ENCODE data around the gene TBX4.

TBX4 gene

DNA sequence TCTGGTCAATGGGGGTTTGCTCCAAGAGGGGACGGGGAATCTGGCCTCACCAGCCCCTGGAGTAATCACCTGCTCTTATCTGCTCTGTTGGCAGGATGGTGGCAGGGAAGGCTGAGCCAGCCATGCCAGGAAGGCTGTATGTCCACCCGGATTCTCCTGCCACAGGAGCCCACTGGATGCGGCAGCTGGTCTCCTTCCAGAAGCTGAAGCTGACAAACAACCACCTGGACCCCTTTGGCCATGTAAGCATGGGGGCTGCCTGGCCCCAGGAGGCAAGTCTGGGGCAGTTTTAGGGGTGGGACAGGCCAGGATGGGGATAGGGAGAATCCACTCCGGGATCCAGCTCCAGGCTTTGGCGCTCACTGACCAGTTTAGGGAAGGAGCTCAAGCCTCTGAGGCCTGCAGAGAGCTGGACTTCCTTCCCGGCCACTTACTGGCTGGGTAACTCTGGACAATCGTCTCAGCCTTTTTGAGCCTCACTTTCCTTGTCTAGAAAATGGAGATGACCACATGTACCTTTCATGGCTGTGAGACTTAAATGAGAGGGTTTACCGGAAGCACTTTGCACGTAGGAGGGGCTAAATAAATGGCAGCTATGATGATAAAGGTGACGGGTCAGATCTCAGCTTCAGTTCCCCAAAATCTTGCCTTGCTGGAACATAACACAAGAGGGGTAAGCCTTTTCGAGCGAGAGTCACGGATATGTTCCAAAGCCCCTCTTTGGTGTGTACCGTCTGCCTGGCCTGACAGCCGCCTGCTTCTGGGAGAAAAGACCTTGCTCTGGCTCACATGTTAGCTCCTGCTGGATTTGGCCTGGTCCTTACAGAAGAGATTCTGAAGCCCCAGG, 15.4 kb downstream of the TBX4 start:
- peak; percentile 63 for DNase-seq

DNA sequence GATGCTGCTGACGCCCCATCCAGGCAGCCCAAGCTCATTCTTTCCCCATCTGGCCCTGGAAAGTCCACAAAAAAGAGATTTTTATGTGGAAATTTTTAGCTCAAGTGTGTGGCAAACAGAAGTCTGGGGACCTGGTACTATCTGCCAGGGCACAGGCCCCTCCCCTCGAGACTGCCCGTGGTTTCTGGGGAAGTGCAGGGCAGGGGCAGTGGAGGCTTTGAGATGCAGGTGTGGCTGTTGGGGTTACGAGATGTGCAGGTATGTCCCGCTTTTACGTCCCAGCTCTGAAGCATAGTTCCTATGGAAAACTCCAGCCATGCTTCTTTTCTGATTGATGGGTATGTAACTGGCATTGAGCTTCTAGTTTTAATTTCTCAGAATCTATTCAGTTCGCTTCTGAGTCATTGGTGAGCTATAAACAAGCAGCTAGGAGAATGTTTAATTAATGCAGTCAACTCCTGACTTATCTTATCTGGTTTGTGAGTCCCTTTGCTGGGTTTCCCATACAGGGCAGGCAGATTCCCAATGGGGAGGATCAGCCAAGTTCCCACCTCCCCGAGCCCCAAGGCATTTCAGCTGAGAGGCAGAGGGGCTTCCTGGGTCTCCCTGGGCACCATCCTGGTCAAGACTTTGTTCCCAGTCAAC, 16.2 kb downstream of the TBX4 start:
- peak; percentile 17 for DNase-seq

DNA sequence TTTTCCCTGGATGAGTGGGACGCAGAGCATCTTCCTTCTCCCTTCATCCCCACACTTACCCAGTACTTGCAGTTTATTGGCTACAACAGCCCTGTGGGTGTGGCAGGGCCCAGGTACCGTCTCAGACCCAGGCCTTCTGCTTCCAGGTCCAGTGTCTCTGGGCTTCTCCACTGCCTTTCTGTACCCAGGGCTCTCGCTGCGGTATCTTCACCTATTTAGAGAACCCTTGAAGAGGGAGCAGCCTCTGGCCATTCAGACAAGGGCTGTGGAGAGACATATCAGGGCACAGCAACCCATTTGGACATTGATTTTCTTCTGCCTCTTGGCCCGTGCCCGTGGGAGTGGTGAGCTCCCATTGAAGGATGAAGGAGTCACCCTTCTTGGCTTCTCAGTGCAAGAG, 17.3 kb downstream of the TBX4 start:
- peak; percentile 1 for DNase-seq

DNA sequence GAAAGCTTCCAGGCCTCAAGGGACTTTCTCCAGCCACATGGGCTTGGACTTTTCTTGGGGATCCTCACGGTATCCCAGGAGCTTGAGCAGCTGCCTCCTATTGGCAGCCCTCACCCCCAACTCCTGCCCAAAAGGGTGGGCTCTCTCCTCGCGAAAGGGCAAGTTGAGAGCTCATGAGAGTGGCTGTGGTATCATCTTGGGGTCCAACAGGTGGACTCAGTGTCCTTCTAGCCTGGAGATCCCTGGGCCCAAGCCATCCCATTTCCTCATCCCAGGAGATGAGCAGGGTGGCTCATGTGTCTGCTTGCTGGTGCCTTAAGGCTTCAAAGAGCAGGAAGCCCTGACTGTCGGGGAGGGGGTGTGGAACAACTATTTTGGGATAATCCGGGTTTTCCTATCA, 17.7 kb downstream of the TBX4 start:
- DNase-seq = peak; percentile 17

DNA sequence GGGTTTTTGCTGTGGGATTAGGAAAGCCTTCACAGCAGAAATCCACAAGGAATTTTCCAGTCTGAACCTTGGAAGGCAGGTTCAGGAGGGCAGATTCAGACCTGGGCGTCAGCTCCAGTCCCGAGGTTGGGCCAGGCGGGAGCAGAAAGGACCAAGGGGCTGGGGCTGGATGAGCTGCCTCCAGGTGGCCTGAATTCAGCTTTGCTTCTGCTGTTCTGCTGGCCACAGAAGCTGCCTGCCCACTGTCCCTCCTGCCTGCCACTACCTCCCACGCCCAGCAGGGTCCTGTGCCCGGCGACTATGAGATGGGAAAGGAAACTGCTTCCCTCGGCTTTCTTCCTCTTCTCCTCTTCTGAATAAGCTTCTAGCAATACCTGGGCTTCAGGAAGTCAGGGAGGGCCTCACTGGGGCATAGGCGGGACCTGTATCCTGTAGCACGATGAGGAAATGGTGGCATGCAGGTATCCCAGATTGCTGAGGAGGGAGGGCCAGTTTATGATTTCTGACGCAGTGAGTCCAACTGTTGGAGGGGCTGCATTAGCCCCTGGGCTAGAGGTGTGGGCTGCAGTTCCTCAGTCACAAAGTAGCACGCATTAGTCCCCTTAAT, 18.4 kb downstream of the TBX4 start:
- DNase-seq = peak; percentile 11

DNA sequence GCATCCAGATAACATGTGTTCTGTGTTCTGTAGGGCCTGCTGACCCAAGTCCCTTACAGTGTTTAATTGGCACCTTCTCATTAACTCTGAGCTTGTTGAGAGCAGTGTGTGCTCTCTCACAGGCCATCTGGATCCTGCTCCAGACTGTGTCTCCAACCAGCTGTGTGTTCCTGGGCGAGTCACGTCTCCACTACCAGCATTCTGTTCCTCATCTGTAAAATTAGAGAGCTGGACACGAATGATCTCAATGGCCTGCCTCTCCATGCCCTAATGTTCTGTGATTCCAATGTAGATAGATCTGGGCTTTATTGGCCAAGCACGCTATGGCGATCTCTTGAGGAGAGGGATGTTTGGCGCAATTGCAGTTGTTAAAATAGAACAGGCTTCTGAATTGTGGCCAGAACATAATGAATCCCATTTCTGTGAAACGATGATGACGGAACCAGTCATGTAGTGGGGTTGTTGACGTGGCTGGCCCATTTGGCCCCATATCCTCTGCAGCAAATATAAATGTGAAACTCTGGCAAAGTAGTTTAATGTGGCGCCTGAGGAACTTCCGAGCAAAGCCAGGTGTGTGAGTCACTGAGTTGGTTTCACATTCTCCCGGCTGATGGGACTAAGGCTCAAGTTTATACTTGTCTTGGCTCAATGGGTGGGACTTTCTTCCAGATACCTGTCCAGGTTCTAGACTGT, 22.2 kb downstream of the TBX4 start:
- peak; percentile 74 for DNase-seq

DNA sequence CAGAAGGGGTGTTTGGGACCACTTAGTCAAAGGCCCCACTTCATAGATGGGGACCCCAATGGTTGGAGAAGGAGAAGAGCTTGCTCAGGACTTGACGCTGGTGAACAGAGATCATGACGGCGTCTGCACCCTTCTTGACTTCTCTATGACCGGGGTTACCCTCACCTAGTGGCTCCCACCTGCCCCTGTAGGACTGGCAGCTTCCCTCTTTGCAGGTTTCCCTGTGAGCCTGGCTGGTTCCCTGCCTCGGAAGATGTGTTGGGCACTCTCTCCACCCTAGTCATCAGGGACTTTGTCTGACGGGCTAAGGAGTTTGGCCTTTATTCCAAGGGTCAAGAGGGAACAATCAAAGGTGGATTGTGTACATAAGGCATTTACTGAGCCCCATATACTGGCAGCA, 22.7 kb downstream of the TBX4 start:
- no peak for DNase-seq

DNA sequence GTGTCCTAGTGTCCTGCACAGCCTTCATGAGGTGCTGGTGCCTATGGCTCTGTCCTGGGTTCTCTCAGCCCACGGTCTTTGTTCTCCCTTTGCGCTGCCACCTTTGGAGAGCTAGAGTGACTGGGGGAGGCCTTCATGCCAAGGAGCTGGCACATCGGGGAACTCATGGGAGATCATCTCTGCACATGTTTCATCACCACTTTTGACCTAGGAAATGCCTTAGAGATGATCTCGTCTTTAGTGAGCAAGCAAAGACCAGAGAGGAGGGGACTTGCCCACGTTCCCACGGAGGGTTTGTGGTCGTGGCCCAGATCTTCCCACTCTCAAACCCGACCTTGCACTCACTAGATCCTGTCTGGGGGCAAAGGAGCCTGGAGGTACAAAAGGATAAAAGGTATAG, 23.5 kb downstream of the TBX4 start:
- no peak for DNase-seq

DNA sequence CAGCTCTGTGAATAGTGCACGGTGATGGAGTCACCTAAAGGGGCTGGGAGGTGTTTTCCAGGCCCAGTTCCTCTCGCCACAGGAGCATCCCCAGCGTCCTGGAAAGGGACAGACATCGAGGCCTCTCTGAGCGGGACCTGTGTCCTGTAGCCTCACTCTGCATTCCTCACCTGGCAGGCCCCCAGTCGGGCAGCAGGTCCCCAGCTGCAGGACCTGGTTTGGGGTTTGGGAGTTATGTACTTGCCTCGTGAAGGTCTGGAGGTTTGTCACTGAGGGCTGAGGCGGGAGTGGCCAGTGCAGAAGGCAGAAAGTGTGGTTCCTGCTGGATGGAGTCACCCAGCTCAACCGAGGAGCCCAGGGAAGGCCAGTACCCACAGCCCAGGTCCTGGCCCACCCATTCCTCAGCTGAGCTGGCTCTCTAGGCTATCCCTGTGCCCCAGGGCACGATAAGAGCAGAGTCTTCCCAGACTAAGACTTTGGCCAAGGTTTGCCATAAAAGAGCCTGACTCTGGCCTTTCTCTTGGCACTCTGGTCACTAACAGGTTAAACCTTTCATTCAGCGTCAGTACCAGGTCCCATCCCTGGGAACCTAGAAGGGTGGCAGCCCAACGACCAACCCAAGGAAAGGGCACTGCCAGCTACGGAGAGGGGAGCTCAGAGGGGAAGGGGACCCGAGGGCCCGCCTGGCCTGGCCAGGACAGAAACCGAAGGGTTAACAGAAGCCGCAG, 24.4 kb downstream of the TBX4 start:
- DNase-seq = peak; percentile 31

DNA sequence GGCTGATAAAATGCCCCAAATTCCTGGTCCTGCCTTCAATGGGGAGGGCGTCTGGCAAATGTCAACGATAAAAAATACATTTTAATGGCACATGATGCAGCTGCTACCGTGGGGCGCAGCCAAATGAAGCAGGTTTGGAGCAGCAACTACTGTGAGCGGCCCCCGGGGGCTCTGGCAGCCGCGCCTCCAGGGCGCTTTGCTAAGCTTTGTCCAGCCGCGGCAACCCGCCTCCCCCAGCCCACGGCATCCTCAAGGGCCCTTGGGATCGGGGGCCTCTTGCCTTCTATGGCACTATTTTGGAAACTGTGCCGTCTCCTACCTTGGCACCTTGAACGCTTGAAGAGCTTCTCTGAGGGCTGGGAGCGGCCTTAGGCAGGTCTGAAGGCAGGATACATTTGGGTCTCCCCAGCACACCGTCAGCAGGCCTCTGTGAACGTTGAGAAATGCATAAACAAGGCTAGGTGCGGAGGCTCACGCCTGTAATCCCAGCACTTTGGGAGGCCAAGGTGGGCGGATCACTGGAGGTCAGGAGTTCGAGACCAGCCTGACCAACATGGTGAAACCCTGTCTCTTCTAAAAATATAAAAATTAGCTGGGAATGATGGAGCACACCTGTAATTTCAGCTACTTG, 25.1 kb downstream of the TBX4 start:
- peak; percentile 40 for DNase-seq

DNA sequence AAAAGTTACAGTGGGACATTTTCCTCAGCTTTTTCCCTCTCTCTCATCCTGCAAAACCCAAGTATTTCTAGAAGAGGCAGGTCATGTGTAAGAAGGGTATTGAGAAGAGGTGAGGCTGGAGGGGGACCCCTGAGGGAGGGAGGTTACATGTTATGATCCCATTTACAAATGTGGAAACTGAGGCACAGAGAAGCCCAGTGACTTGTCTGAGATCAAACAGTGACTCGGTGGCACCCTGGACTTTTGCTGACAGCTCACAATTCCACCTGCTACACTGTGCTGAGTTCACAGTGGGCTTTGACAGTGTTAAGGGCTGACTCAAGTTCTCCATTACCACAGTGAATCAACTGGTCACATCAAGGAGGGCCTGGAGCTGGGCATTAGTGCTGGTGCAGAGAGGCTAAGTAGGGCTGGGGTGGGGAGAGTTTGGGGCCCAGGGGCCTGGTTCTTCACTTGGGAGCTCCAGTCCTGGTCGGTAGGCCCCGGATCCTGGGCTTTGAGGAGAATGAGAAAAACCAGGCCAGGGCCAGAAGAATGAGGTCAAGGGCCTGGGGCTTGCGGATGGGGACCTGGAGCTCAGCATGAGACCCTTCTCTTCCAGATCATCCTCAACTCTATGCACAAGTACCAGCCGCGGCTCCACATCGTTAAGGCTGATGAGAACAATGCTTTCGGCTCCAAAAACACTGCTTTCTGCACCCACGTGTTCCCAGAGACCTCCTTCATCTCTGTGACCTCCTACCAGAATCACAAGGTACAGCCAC, 26.0 kb downstream of the TBX4 start:
- peak; percentile 14 for DNase-seq

DNA sequence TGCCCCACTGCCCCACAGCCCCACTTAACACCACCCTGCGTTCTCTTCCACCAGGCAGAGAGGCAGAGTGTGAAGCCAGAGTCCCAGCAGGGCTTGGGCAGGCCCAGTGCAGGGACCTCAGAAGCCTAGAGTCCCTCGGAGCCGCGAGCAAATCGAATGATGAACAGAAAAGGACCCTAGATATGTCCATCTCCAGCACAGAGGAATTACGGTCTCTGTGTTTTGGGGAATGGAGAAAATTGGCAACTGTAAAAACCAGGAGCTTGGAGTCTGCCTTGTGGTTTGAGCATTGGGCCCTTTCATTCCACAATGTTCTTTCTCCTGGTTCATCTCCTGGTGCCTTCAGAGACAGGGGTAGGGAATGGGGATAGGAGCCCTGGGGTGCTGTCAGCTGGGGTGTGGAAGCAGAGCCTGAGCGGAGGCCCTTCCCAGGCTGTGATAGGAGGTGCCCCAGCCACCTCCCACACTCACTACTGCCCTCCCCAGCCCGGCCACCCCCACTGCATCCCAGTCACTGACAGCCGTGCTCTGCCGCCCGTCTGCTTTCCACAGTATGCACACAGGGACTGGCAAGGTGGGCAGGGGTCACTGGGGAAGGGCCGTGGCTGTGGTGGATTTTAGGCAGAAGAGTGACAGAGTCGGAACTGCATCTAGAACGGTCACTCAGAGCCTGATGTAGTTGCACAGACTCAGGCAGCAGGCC, 26.7 kb downstream of the TBX4 start:
- DNase-seq = no peak

DNA sequence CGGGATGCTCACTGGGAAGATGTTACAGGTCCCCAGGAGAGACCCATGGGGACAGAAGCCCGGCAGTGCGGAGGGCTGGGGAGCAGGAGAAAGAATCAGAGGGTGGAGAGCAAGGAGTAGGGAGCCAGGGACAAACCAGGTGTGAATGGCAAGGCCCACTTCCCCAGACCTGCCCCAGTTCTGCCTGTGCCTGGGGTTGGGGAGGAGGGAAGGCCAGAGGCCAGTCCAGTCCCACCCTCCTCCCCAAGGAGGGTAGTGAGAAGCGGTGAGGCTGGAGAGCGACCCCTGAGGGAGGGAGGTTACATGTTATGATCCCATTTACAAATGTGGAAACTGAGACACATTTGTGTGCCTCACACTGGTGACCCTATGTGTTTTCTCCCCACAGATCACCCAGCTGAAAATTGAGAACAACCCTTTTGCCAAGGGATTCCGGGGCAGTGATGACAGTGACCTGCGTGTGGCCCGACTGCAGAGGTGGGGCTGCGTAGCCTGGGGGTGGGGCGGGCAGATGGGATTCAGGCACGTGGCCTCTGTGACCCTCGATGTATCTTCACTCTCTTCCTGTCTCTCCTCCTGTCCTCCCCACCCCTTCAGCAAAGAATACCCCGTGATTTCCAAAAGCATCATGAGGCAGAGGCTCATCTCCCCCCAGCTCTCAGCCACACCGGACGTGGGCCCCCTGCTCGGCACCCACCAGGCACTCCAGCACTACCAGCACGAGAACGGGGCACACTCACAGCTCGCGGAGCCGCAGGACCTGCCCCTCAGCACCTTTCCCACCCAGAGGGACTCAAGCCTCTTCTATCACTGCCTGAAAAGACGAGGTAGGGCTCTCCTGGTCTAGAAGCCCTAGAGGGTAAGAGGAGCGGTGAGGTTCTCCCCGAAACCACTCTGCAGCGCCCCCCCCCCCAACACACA, 27.5 kb downstream of the TBX4 start:
- DNase-seq = peak; percentile 25

DNA sequence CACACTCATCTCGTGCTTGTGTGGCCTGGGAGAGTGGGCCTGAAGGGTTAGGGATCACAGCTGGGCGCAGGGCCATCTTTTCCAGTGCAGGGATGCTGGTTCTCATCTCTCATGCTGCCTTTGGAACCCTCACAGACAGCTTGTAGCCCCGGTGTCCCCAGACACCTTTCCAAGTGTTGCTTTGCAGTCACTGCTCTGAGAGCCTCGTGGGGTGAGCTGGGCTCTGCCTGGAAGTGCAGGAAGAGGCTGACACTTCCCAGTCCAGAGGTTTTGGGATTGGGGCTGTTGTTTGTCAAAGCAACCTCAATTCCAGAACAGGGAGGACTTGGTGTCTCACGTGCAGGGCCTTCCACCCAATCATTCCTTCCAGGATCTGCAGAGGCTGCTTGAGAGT, 28.2 kb downstream of the TBX4 start:
- peak; percentile 16 for DNase-seq

DNA sequence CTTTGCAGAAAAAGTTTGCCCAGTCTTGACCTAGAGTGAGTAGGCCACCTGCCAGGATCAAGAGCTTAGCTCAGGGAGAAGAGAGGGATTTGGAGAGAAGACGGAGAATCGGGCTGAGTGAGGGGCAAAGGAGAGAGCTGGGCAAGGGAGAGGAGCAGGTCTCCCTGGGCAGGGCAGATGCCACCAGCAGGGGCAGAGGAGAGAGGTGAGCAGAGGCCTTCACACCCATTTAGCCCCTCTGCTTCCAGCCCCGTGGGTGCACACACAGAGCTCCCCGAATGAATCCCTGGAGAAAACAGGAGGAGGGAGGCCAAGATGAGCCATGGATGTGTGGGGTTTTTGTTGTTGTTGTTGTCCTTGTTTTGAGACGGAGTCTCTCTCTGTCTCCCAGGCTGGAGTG, 29.2 kb downstream of the TBX4 start:
- DNase-seq = peak; percentile 19

DNA sequence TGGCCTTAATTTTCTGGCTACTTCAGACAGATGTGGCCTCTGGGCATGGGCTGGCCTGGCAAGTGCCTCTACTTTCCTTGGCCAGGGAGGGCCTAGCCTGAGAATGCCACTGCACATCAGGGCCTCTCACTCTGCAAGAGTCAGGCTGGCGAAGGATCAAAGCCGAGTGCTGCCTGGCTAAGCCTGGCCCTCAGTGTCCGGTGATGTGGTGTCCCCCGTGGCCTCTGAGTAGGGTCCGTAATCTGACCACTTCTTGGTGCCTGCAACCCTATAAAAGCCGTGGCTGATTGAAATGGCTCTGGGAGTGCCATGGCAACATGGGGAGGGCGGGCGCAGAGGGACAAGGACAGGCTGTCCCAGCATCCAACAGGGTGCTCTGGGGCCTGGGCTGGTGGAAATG, 30.2 kb downstream of the TBX4 start:
- peak; percentile 40 for DNase-seq

DNA sequence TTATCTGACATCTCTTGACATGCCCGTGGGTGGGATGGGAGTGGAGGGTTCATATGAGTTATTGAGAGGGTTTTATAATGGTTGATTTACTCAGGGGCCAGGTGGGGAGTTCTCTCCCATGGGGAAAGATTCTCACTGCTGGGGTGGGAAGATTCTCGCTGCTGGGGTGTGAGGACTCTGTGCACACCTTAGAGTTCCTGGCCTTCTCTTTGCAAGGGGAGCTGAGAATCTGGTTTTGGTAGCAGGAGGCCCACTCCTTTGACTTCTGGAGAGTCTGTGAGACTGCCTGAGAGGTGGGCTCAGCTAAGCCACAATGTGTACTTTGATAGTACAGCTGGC, 31.5 kb downstream of the TBX4 start:
- DNase-seq = no peak

DNA sequence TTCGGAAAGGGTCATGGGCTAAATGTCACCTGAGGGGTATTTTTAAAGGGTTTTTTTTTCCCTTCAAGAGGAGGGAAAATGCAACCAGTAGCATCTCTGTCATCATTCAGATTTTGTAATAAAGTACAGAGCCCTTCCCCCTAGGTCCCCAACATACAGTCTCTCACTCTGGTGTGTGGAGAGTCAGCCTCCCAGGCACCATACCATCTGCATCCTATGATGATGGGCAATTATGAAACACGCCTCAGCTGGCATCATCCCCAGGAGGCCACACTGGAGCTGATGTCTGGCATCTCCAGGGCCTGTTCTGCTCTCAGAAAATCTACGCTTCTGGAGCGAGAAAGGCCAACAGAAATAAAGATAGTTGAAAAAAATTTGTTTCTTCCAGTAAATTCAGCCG, 32.0 kb downstream of the TBX4 start:
- peak; percentile 24 for DNase-seq

DNA sequence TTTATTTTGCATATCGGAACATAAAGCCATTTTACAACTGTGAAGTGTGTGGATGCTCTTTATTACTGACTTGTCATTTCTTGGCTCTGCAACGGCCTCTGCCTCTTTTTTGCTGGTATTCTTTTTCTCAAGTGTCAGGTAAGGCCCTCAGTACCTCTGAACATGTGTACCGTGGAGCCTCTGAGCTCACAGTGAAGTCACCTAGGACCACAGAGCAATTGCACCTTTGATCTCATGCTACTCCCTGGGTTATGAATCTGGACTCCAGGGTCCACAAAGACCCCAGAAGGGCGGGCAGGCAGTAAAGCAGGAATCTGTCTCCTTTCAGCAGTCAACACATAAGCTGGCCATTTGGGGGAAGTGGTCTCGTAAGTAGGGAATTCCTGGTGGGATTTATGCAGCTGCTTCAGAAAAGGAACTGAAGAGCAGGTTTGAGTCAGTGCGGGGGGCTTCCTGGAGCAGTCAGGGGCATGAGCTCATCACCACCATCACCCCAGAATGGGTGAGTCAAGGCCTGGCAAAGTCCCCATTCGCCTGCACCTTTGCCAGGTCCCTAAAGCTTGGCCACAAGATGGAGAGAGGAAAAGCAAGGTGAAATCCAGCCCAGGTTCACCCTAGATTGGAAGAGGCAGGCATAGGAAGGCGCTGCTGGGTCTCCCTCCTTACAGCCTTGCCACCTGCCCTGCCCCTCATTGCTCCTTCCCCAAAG, 33.0 kb downstream of the TBX4 start:
- DNase-seq = no peak
